Thyroid gland (tissue), 4 donors: ENCODE measurements around the gene NHERF2. TPM values are rescaled to one million over a fixed set of nuclear protein-coding genes. Genes with fewer than 3 reads are reported as not detected.

Experiments used
- DNase-seq, 2 donors: peaks; one replicate each; pipeline ENCODE4 v3.0.0-alpha.2; 2019
- H3K27ac ChIP-seq, 3 donors: fragments of 200-600 bp; sonication (generic); 1 replicate in 2 of 3; 2 replicates in 1 of 3; pipeline ENCODE4 v1.5.1; 2016 to 2019; ENCODE audit warnings: mild to moderate bottlenecking in 1 of 3, moderate library complexity in 1 of 3
- H3K27me3 ChIP-seq: fragments of 200-600 bp; sonication (generic); one replicate; pipeline ENCODE4 v1.5.1; 2019
- H3K36me3 ChIP-seq, 2 donors: fragments of 200-600 bp; sonication (generic); one replicate each; pipeline ENCODE4 v1.5.1; 2016 to 2019
- H3K4me1 ChIP-seq, 2 donors: fragments of 200-600 bp; sonication (generic); one replicate each; pipeline ENCODE4 v1.5.1; 2017 to 2019
- H3K4me3 ChIP-seq, 3 donors: fragments of 200-600 bp; sonication (generic); replicated peaks in 1 of 3; 1 replicate in 2 of 3; 2 replicates in 1 of 3; pipeline ENCODE4 v1.5.1; 2016; ENCODE audit warnings: mild to moderate bottlenecking in 1 of 3
- H3K9me3 ChIP-seq: fragments of 200-600 bp; sonication (generic); one replicate; pipeline ENCODE4 v1.5.1; 2017
- POLR2A ChIP-seq, 2 donors: fragments of 450-650 bp; IDR thresholded peaks; one replicate each; pipeline ENCODE4 v1.6.1; 2017; ENCODE audit warnings: antibody characterized with exemption in 2 of 2, mild to moderate bottlenecking in 2 of 2, moderate library complexity in 1 of 2
- WGBS, 2 donors: methylation state at CpG; one replicate each; pipeline ENCODE4 v1.1.5; 2017; 5-methylcytosine and 5-hydroxymethylcytosine counted together
- intact Hi-C: fragments of 100-400 bp; cut with DNase I; formaldehyde crosslinking; loops from one replicate; pipeline ENCODE4 v1.15.1; 2023
- total RNA-seq, 4 donors: library from RNA; depleted of rRNA; stranded (reverse); fragments of >200 nt; gene quantifications; one replicate each; pipeline ENCODE4 v1.2.3, GENCODE V29; 2016
- TF ChIP-seq, protein P1 (sequence below), 6 experiments: fragments of 200-600 bp in 3 of 6; fragments of 450-650 bp in 3 of 6; sonication (generic) in 3 of 6; IDR thresholded peaks; one replicate each; pipeline ENCODE4 v1.5.1; 2016 to 2019; ENCODE audit warnings: antibody characterized with exemption in 6 of 6, mild to moderate bottlenecking in 2 of 6, inconsistent platforms in 1 of 6, moderate library complexity in 1 of 6

NHERF2 gene
- total RNA-seq, 4 donors from 2014 or later, result 73.8 to 146 (median 81.6) TPM

DNA sequence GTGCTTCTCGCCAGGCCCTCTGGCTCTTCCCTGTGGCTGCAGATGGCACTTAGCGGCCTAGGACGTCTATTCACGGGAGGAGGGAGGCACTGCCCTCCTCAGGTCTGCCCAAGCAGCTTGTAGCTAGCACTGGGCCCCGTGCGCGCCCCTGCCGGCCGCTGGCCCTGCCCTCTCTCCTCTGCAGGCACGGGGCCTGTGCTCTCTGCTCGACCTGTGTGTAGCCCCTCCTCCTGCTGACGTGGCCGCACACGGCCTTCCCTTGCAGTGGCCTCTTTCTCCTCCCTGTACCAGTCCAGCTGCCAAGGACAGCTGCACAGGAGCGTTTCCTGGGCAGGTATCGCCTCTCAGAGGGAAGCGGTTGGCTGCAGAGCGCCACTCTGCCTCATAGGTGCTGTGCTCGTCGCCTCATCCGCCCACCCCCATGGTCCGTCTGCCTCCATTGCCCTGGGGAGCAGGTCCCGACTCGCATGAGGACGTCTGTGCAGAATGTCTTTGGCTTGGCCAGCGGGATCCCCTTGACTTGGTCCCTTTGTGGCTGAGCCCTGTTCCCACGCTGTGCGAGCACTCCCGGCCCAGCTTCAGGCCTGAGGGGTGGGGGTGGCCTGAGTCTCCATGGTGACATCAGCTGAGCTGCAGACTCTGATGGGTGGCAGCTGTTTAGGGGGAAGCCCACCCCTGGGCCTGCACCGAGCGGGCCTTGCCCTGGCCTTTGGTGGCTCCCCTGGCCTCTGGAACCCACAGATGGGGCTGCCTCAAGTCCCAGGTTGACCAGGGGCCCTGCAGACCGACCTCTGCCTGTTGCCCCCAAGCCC lies 55.7 kb downstream of the NHERF2 start:
- Histone ChIP-seq H3K9me3 (no peaks in the 10 kb centered on the region), H3K36me3 (peaks cover 48 to 69% of the 10 kb centered on the region in 2 donors), H3K27ac (no peak overlapping the region), H3K4me1 (no peaks in the 10 kb centered on the region), H3K4me3 (no peak overlapping the region), H3K27me3 (no peaks in the 10 kb centered on the region)
- intact Hi-C loops, result no loop called here
- no peak for TF ChIP-seq POLR2A (IDR thresholded peaks at IDR 0.05)
- TF ChIP-seq, protein P1, sequence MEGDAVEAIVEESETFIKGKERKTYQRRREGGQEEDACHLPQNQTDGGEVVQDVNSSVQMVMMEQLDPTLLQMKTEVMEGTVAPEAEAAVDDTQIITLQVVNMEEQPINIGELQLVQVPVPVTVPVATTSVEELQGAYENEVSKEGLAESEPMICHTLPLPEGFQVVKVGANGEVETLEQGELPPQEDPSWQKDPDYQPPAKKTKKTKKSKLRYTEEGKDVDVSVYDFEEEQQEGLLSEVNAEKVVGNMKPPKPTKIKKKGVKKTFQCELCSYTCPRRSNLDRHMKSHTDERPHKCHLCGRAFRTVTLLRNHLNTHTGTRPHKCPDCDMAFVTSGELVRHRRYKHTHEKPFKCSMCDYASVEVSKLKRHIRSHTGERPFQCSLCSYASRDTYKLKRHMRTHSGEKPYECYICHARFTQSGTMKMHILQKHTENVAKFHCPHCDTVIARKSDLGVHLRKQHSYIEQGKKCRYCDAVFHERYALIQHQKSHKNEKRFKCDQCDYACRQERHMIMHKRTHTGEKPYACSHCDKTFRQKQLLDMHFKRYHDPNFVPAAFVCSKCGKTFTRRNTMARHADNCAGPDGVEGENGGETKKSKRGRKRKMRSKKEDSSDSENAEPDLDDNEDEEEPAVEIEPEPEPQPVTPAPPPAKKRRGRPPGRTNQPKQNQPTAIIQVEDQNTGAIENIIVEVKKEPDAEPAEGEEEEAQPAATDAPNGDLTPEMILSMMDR (IDR thresholded peaks at IDR 0.05), result no peak
- WGBS, 2 donors, result 84 to 91% methylated on average over 13 to 22 of the region's 32 CpGs
- DNase-seq, result peak in 1 of 2 donors; percentile 40

DNA sequence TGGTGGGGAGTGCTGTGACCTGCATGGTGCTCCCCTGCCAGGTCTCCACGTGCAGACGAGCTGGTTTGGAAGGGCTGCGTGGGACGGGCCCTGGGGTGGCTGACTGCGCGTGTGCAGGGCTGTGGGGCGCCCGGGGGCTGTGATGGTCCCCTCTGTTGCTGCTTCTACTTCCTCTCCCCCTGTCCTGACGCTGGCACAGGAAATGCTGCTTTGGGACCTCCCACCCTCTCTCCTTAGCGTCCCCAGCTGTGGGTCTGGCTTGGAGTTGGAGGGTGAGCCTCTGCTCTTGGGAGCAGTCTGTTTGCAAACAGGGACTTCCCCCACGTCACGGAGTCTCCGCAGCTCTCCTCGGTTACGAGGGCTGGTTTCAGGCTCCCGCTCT lies 56.3 kb downstream of the NHERF2 start:
- no peaks in the 10 kb centered on the region for H3K9me3 ChIP-seq
- intact Hi-C loops, result no loop called here
- no peak overlapping the region for H3K27ac ChIP-seq
- no peak for DNase-seq
- TF ChIP-seq, protein P1 (IDR thresholded peaks at IDR 0.05), result no peak
- TF ChIP-seq POLR2A (IDR thresholded peaks at IDR 0.05), result no peak
- 84 to 92% methylated on average over 10 to 13 of the region's 16 CpGs for WGBS, 2 donors
- H3K36me3 ChIP-seq, result peaks cover 46 to 68% of the 10 kb centered on the region in 2 donors
- no peaks in the 10 kb centered on the region for H3K4me1 ChIP-seq
- H3K27me3 ChIP-seq, result no peaks in the 10 kb centered on the region
- no peak overlapping the region for H3K4me3 ChIP-seq

DNA sequence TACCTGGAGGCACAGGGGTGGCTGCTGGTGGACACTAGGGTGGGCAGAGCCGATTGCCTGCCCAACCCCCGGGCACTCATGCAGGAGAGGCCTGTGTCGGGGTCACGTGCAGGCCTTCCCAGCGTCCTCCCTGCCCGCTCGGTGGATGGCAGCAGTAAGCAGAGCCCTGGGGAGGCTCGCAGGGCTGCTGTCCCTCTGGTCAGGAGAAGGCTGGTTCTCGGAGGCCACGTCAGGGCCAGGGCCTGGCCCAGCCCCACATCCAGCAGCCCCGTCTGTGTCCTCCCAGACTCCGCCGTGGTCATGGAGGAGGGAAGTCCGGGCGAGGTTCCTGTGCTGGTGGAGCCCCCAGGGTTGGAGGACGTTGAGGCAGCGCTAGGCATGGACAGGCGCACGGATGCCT lies 56.7 kb downstream of the NHERF2 start:
- intact Hi-C loops, result no loop called here
- no peak overlapping the region for H3K4me3 ChIP-seq
- 86 to 89% methylated on average over 7 to 8 of the region's 19 CpGs for WGBS, 2 donors
- H3K4me1 ChIP-seq, result no peaks in the 10 kb centered on the region
- H3K9me3 ChIP-seq, result no peaks in the 10 kb centered on the region
- TF ChIP-seq, protein P1 (IDR thresholded peaks at IDR 0.05), result no peak
- no peak for TF ChIP-seq POLR2A (IDR thresholded peaks at IDR 0.05)
- no peaks in the 10 kb centered on the region for H3K27me3 ChIP-seq
- no peak for DNase-seq
- no peak overlapping the region for H3K27ac ChIP-seq
- H3K36me3 ChIP-seq, result peaks cover 51 to 68% of the 10 kb centered on the region in 2 donors

DNA sequence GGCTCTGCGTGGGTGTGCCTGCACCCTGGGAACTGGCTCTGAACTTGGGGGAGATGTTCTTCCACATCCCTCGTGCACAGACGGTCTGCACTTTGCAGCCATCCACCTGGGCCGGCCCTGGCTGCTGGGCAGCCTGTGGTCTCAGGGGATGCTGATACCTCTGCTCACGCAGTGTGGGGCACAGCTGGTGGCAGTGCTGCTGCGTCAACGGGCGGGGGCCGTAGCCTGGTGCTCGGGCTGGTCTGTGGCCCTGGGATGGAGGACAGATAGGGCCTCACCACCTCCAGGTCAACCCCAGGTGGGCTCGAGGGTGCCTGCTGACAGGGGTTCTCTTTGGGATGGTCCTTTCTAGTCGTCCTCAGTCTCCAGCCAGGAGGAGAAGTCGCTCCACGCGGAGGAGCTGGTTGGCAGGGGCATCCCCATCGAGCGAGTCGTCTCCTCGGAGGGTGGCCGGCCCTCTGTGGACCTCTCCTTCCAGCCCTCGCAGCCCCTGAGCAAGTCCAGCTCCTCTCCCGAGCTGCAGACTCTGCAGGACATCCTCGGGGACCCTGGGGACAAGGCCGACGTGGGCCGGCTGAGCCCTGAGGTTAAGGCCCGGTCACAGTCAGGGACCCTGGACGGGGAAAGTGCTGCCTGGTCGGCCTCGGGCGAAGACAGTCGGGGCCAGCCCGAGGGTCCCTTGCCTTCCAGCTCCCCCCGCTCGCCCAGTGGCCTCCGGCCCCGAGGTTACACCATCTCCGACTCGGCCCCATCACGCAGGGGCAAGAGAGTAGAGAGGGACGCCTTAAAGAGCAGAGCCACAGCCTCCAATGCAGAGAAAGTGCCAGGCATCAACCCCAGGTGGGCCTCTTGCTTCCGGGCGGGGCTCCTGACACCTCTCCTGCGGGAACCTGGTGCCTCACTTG lies 57.4 kb downstream of the NHERF2 start:
- Histone ChIP-seq H3K27ac (no peak overlapping the region), H3K4me3 (no peak overlapping the region), H3K27me3 (no peaks in the 10 kb centered on the region), H3K4me1 (no peaks in the 10 kb centered on the region), H3K36me3 (peaks cover 58 to 74% of the 10 kb centered on the region in 2 donors), H3K9me3 (no peaks in the 10 kb centered on the region)
- TF ChIP-seq, protein P1 (IDR thresholded peaks at IDR 0.05), result no peak
- TF ChIP-seq POLR2A (IDR thresholded peaks at IDR 0.05), result no peak
- no peak for DNase-seq
- 94 to 98% methylated on average over 11 to 31 of the region's 44 CpGs for WGBS, 2 donors
- intact Hi-C loops, result no loop called here
